CD1c-positive myeloid dendritic cell (primary cell): Measurements from ENCODE around the gene FBLN7.

Source experiments
- DNase-seq: peaks from one replicate; pipeline ENCODE4 v3.0.0-alpha.2; 2016; ENCODE audit errors: extremely low spot score

The FBLN7 gene

DNA sequence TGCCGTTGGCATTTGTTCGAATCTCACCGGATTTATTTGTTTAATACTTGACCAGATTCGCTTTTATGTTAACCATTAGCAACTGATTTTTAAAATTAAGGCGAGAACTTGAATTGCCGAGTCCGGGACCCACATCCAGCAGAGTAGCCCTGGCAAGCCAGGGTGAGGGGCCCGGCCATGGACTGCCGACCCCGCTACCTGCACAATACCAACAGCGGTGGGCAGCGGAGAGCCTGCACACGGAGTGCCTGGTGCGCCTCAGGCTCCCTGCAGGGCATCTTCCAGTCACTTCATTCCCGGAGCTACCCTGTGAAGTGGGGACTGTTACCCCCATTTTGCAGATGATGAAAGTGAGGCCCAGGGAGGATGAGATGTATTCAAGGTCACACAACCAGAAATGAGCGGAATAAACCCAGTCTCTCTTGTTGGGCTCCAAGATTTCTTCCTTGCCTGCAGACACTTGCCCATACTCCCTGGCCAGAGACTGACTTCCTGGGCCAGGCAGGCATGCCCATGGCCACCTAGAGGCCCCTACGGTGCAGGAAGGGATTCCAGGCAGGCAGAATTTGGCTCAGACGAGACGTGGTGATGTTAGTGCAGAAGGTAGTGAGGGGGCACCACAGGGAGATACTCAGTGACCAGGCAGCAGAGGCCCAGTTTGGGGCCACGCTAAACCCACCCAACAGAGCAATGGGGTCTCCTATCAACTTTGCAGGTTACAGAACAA, 2.9 kb downstream of the FBLN7 start:
- no peak for DNase-seq

- DNase-seq, result no peak
These were observed 3.4 kb downstream of the FBLN7 start for GRCh38 chr2:112141626-112142007.

- DNase-seq, result no peak
These were observed 4.4 kb downstream of the FBLN7 start for GRCh38 chr2:112142525-112143078.

DNA sequence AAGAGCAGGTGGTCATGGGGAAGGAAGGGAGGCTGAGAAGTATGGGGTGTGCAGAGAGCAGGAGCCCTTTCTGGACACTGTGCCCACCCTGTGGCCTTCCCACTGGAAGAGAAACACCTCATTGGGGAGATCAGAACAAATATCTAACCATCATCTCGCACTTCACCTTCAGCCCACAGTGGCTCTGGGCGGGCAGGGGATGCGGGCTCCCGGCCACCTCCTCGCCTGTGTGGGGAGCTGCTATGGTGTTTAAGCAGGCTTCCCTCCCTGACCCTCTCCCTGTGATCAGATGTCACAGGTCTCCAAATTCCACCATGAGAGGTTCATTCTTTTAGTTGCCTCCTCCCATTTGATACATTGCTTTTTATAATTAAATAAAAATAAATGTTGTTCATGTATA, 5.0 kb downstream of the FBLN7 start:
- DNase-seq, result no peak

DNA sequence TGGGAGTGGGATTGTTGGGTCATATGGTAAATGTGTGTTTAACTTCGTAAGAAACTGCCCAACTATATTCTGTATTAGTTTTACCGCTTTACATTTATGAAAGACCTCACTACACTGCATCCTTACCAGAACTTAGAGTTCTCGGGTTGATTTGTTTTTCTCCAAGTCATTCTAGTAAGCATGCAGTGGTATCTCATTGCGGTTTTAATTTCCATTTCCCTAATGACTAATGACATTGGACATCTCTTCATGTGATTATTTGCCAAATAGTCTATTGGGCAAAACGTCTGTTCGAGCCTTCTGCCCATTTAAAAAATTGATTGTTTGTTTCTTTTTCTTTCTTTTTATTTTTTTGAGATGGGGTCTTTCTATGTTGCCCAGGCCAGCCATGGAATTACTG, 6.8 kb downstream of the FBLN7 start:
- DNase-seq, result no peak

GRCh38 chr2:112147382-112148168, 9.4 kb downstream of the FBLN7 start:
- DNase-seq, result no peak

- no peak for DNase-seq
These were observed 10.3 kb downstream of the FBLN7 start for GRCh38 chr2:112148477-112148876.

- DNase-seq, result no peak
These were observed 11.0 kb downstream of the FBLN7 start for GRCh38 chr2:112149194-112149593.

- DNase-seq, result no peak
These were observed 11.8 kb downstream of the FBLN7 start for GRCh38 chr2:112149866-112150435.

GRCh38 chr2:112150447-112150846, 12.3 kb downstream of the FBLN7 start:
- no peak for DNase-seq

DNA sequence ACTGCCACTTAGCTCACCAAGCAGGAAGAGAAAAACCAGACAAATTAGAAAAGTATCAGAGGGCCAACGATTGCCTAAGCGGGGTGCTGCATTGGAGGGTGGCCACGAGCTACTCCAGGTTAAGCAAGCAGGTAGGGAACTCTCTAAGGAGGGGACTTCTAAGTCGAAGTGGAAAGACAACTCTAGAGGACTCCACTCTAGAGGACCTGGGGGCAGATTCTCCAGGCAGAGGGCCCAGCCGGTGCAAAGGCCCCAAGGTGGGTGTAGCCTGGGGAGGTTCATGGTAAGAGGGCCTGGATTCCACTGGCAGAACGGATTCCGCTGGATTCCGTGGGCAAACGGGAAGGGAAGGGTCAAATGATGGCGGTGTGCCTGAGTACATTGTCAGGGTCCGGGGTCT, 12.7 kb downstream of the FBLN7 start:
- no peak for DNase-seq

DNA sequence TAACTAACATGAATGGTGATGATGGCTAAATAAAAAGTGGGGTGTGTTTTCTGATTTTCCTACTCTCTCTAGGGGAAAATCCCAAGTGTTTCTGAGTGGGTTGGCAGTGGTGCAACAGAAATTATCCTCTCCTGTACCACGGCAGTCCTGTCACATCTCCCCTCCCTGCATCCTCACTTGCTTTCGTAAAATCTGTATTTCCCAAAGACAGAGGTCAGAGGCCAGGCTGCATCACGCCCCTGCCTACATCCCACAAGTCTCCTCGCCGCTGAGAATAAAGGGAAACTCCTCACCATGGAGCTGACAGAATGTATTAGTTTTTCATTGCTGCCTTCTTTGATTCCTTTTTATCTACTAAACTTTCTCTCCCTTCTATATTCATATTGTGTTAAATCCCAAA, 13.1 kb downstream of the FBLN7 start:
- no peak for DNase-seq

DNA sequence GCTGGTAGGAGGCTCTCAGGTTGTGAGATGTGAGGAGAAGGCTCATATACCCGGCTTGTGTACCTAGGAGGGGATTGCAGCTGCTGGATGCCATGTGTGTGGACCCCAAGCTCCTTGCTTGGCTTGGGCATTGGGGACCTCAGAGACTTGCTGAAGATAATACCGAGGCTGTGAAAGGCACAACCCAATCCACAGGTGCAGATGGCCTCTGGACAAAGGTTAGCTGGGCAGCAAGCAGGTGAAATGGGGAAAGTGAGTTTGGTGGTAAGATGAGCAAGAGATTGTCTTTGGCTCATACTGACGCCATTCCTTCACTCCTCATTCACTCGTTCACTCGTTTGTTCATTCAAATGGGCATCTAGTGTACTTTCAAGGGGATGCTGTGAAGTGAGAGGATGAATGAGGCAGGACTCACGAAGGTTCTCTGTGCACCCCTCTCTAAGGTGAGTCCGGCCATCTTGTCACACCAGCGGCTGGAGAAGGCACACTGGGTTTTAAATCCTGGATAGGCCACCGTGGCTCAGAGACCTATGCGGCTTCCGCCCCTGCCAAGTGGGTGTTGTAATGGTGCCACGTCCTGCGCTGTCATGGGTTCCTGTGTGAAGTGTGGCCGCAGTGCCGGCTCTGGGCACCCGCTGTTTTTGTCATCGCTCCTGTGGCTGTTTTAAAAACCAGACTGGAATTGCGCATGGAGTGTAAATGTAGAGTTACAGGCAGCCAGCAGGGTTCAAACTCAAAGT, 13.7 kb downstream of the FBLN7 start:
- no peak for DNase-seq

GRCh38 chr2:112152476-112153178, 14.4 kb downstream of the FBLN7 start:
- peak; percentile 19 for DNase-seq

DNA sequence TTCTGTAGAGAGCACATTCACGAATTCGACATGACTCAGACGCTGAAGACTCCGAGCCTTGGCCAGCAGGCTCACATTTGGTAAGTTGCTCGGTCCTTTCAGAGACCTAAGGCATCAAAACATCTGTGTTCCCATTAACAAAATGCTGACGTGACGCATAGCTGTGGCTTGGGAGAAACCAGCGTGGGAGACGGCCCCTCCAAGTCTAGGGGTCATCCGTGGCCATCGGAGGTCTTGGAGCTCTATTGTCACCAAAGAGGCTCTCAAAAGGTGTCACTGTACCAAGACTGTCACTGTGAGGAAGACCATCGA, 14.9 kb downstream of the FBLN7 start:
- no peak for DNase-seq

DNA sequence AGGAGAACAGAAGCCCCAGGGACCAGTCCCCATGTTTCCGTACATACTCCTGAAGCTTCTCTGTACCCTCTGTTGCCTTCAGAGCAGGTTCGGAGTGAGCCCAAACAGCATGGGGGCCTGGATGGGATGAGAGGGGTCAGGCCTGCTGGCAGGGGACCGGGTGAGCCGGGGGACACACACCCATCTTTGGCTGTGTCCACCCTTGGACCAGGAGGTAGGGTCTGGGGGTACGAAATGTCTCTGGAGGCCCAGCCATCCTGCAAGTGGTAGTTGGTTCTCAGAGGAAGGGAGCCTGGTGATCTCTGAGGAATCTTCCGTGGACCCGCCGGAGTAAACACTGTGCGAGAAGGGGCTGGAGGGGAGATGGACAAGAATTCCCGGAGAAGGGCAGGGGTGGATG, 15.3 kb downstream of the FBLN7 start:
- no peak for DNase-seq

- DNase-seq, result no peak
These were observed 16.3 kb downstream of the FBLN7 start for GRCh38 chr2:112154246-112155117.

- DNase-seq, result peak; percentile 12
These were observed 17.4 kb downstream of the FBLN7 start for GRCh38 chr2:112155331-112156151.

DNA sequence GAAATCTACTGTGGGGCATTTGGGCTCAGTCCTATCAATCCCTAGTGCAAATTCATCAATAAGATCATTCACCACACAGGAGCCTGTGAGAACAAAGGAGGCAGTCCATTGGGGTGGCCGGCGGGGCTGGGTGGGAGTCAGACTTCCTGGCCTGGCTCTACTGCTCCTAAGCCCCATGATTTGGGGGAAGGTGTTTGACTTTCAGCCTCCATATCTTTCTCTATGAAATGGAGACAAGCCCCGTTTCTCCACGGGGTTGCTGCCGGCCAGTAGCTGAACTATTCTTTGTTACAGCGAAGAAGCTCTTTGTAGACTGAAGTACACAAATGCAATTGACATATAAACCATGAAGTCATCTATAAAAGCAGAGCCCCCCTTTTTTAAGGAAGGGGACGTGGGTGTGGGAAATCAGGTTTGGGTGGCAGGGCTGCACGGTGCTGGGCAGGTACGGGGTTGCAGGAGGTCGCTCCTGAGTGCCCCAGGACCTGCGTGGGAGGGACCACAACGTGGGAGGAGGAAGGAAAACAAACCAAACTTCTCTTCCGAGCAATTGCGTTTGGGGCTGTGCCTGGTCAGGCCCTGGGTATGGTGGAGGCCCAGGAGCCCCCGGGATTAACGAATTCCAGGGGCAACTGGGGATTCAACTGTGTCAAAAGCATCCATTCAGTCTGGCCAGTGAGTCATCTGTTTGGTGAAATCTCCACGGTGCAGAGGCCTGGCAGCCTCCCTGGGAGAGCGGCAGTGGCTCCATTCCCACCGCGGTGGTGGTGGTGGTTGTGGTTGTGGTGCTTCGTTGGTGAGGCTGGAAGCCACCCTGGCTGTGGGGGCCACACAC, 18.2 kb downstream of the FBLN7 start:
- DNase-seq, result no peak
